Measurements from ENCODE around the gene OTOA.

DNA sequence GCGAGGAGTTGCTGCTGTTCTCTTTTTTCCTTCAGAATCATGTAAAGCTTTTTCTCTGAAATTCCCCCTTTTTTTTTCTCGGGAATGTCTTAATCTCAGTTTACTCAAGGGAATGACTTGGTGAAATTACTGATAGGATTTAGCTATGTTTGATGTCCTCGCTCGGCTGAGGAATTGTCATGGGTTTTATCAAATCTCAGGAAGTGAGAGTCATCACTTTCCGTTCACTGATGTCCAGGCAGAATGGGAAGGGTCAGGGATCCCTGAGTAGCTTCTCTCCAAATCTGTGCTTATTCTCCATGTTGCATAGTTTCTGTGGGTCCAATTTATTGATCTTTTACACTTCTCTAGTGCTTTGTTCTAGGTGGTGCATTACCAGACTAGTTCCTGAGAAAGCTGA lies 17.7 kb upstream of the OTOA start:
- TF ChIP-seq, protein P1, sequence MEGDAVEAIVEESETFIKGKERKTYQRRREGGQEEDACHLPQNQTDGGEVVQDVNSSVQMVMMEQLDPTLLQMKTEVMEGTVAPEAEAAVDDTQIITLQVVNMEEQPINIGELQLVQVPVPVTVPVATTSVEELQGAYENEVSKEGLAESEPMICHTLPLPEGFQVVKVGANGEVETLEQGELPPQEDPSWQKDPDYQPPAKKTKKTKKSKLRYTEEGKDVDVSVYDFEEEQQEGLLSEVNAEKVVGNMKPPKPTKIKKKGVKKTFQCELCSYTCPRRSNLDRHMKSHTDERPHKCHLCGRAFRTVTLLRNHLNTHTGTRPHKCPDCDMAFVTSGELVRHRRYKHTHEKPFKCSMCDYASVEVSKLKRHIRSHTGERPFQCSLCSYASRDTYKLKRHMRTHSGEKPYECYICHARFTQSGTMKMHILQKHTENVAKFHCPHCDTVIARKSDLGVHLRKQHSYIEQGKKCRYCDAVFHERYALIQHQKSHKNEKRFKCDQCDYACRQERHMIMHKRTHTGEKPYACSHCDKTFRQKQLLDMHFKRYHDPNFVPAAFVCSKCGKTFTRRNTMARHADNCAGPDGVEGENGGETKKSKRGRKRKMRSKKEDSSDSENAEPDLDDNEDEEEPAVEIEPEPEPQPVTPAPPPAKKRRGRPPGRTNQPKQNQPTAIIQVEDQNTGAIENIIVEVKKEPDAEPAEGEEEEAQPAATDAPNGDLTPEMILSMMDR (IDR thresholded peaks at IDR 0.05): no peak
- TF ChIP-seq POLR2A (IDR thresholded peaks at IDR 0.05) (no peak), EP300 (IDR thresholded peaks at IDR 0.05) (no peak)

Measured in stomach (tissue), 4 donors.